Stimulated activated CD4-positive, alpha-beta T cell treated with anti-CD3 and anti-CD28 coated beads, Interleukin-2, amount 100 ng/mL, for 4 hours (primary cell): Measurements from ENCODE around the gene SRF.

Source experiments
- DNase-seq: peaks from one replicate; pipeline ENCODE4 v3.0.0-alpha.2; 2020; ENCODE audit warnings: low read depth

SRF gene

DNA sequence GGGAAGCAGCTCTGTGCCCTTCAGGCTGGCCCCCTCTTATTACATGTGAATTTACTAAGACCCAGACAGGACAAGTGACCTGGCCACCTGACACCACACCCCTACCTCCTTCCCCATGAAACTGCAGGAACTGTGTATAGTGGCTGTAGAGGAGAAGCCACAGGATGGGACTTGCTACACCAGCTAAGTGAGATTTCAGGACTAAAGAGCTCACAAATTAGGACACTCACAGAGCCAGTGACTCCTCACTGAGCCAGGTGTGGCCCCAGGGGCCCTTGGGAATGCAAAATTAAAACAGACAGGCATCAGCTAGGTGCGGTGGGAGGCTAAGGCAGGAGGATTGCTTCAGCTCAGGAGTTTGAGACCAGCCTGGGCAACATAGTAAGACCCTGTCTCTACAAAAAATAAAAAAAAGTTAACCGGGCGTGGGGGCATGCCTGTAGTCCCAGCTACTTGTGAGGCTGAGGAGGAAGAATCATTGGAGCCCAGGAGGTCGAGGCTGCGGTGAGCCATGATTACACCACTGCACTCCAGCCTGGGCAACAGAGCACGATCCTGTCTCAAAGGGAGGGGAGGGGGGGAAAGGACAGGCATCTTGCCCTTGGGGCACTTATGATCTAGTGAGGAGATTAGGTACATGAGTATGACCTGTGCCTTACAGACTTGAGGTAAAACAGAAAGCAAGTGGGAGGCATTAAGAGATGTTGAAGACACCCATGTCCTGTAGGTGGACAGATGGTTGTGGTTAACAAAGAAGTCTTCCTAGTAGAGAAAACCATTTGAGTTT is 23.2 kb upstream of the SRF start:
- no peak for DNase-seq

DNA sequence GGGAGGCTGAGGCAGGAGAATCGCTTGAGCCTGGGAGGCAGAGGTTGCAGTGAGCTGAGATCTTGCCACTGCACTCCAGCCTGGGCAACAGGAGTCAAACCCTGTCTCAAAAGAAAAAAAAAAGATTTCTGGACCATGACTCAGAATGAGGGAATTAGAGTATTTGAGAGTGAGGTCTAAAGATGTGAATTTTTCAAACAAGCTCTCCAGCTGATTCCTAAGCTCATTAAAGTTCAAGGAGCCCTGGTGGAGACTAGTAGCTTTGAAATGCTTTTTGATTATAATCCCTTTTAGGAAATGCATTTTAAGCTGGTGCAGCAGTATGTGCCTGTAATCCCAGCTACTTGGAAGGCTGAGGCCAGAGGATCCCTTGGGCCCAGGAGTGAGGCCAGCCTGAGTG is 21.8 kb upstream of the SRF start:
- no peak for DNase-seq

DNA sequence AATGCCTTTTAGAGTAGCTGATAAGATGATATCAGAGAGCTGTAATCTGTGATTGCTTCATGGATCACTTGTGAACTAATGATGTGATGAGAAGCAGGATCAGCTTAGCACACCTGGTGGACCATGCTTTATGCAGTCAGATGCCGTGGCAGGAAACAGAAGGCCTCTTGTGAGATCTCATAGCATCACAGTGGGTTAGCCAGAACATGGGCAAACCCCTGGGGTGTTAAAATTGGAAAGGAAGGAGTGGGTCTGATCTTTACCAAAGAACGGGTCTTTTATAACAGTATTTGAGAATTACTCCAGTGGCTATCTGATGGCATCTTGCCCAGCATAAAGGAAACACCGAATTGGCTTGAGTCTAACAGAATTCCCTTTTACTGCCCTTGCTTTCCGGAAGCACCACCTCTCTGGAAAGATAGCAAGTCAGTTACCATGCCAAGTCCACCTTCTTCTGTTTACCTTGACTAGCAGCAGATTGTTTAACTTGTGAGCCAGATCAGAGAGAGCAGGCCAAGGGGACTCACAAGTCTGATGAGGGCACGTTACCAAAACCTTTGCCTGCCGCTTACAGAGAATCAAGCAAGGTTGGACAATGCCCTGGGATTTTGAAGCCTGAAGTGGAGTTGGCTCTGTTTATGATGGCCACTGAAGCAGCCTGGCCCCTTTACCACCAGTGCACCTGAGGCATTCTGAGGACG is 20.9 kb upstream of the SRF start:
- no peak for DNase-seq

DNA sequence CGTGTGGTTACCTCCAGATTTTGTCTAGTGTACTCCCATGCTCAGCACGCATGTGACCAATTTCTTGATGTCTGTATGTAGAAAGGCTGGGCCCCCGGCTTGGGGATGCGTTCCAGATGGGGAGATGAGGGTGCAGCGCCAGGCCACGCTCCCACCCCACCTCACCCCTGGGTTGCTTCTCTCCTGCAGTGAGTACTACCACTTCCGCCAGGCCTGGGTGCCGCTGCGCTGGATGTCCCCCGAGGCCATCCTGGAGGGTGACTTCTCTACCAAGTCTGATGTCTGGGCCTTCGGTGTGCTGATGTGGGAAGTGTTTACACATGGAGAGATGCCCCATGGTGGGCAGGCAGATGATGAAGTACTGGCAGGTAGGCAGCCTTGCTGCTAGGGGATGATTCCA is 11.5 kb upstream of the SRF start:
- no peak for DNase-seq

DNA sequence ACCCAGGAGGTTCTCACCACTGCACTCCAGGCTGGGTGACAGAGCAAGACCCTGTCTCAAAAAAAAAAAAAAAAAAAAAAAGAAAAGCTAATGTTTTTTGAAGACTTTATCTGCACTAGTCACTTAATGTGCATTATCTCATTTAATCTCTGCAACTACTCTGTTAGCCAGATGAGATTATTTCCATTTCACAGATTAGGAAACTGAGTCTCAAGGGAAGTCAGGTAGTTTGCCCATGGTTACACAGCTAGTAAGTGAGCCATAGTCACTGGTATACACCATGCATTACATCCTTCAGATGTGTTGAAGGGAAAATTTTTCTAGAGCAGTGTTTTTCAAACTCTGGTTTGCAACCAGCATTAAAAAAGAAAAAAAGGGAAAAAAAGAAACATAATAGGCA is 7.2 kb upstream of the SRF start:
- DNase-seq = no peak

DNA sequence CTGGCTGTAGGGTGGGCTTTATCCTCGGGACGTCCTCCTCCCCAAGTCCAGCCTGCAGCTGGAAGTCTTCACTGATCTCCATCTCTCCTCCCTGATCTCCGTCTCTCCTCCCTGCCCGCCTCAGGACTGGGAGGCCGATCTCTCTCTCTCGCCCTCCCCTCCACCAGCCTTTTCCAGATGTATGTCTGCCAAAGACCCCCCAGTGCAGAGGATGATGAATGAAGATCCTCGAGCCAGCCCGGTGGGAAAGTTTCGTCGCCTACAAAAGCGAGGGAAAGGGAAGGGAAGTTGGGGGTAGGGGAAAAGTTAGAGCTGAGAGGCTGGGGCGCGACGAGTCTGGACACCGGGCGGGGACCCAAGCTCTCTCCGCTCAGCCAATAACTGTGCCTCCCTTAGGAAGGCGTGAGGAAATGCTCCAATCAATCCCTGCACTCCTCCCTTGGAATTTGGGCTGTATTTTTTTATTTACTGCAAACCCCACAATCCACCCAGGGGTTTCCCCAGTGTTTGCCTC is 595 bp upstream of the SRF start:
- DNase-seq = no peak

DNA sequence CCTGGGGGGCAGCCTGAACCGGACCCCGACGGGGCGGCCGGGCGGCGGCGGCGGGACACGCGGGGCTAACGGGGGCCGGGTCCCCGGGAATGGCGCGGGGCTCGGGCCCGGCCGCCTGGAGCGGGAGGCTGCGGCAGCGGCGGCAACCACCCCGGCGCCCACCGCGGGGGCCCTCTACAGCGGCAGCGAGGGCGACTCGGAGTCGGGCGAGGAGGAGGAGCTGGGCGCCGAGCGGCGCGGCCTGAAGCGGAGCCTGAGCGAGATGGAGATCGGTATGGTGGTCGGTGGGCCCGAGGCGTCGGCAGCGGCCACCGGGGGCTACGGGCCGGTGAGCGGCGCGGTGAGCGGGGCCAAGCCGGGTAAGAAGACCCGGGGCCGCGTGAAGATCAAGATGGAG is 636 bp downstream of the SRF start:
- DNase-seq = no peak

DNA sequence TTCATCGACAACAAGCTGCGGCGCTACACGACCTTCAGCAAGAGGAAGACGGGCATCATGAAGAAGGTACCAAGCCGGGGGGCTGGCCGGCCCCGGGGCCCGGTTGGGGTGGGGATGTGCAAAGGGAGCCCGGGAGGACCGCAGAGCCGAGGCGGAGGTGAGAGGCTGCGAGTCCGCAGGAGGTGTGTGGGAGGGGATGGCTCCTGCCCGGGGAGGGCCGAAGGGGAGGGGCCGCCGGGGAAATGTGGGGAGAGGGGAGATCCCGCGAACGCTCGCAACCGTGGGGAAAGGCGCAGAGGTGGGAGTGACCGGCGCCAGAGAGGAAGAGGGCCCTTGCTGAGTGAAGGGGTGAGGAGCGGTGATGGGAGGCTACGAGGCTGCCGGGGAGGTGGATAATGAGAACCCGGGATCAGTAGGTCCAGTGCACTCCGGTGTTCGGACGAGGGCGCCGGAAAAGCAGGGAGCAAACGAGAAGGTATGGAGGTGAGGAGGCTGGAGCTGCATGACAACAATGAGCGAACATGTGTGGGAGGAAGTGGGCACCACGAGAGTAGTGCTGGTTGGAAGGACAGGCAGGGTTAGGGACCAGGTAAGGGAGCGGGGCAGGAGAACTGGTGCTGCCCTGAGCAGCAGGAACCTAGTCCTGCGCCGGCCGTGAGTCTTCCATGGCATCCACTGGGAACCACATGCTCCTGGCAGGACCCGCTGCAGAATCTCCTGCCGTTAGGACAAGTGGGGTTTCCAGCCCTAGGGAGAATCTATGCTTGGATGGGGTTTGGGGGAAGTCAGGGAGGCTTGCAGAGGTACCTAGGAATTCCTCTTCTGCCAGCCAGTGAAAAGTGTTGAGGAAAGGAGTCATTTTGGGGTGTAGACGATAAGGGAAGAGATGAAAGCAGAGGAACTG is 1.3 kb downstream of the SRF start:
- no peak for DNase-seq

DNA sequence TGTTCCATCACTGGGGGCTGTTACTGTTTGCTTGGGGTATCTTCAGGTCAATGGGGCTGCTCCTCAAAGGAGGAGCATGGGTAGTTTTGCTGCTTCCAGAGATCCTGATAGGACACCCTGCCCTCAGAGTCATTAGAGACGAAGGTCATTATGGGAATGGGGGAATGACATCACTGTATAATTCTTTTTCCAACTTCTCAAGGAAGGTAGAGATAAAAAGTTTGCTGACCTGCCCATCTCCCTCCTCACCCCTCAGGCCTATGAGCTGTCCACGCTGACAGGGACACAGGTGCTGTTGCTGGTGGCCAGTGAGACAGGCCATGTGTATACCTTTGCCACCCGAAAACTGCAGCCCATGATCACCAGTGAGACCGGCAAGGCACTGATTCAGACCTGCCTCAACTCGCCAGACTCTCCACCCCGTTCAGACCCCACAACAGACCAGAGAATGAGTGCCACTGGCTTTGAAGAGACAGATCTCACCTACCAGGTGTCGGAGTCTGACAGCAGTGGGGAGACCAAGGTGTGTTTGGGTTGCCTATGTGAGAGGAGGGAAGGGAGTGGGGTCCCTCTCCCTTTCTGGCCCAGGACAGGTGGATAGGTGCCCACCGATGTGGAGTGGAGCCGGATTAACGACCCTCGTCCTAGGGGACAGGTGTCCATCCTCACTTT is 2.7 kb downstream of the SRF start:
- no peak for DNase-seq

DNA sequence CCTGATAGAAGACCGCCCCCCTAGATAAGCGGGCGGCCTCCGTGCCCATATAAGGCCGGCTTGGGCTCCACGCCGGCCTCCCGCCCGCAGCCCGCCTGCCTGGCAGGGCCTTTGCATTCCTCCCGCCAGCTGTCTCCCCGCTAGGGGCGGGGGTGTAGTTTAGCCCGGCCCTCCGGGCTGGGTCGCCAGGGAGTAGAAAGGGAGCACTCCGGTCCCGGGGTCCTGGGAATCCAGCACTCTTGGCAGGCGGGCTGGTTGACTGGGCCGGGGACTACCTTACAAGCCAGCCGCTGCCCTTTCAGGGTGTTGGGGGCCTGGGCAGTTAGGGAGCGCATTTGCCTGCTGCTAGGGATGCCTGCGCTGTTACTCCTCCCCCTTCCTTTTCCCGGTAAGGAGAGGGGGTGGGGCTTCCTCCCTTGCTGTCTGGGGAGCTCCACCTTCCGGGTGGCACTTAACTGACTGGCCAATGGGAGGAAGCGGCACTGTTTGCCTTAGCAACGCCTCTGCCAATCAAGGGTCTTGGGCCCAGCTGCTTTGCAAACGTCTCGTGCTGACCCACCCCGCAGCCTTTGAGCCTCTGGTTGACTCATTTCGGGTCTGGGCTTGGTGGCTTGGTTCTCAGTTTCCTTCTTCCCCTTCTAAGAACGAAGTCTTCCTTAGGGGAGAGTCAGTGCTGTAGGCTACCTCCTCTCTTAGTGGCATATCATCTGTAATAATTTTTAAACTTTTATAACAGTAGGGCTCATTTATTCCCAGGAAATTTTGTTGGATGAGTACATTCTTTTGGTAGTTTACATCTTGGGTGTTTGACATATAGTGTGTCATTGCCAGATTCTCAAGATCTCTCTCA is 3.4 kb downstream of the SRF start:
- peak; percentile 93 for DNase-seq

DNA sequence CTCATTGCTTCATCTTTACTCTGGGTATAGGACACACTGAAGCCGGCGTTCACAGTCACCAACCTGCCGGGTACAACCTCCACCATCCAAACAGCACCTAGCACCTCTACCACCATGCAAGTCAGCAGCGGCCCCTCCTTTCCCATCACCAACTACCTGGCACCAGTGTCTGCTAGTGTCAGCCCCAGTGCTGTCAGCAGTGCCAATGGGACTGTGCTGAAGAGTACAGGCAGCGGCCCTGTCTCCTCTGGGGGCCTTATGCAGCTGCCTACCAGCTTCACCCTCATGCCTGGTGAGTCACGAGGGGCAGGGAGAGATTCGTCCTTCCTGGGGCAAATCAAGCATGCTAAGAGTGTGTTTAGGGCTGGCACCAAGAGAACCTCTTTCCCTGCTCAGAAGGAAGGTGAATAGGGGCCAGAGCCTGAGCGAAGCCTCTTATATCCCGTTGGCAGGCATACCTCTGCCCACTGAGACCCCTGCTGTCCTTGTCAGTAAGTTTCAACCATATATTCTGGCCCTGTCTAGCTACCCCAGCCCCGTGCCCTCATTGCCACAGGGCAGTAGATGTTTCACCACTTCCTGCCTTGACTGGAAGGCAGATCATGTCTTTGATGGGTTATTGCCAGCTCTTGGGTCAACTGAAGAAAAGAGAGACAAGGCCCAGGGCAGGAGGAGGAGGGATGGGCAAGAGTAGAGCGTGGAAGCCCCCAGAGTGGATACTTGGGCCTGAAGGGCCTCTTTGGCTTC is 4.8 kb downstream of the SRF start:
- DNase-seq = no peak

DNA sequence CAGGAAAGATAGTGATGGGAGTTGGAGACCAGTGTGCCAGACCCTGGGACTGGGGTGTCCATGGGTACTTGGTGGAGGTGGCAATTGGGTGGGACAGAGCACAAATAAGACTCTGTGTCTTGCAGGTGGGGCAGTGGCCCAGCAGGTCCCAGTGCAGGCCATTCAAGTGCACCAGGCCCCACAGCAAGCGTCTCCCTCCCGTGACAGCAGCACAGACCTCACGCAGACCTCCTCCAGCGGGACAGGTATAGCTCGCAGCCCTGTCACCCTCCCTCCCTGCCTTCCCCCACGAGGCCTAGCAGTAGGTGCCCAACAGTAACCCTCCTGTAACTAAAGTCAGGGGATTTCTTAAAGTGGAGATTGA is 5.3 kb downstream of the SRF start:
- DNase-seq = no peak

DNA sequence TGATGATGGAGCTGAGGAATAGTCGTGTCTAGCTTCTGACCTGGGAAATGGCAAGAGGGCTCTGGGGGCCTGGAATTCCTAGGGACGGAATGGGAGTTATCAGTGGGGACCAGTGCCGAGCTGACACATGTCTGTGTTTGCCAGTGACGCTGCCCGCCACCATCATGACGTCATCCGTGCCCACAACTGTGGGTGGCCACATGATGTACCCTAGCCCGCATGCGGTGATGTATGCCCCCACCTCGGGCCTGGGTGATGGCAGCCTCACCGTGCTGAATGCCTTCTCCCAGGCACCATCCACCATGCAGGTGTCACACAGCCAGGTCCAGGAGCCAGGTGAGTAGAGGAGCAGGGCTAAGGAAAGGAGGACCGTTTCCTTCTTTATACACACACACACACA is 7.1 kb downstream of the SRF start:
- no peak for DNase-seq

DNA sequence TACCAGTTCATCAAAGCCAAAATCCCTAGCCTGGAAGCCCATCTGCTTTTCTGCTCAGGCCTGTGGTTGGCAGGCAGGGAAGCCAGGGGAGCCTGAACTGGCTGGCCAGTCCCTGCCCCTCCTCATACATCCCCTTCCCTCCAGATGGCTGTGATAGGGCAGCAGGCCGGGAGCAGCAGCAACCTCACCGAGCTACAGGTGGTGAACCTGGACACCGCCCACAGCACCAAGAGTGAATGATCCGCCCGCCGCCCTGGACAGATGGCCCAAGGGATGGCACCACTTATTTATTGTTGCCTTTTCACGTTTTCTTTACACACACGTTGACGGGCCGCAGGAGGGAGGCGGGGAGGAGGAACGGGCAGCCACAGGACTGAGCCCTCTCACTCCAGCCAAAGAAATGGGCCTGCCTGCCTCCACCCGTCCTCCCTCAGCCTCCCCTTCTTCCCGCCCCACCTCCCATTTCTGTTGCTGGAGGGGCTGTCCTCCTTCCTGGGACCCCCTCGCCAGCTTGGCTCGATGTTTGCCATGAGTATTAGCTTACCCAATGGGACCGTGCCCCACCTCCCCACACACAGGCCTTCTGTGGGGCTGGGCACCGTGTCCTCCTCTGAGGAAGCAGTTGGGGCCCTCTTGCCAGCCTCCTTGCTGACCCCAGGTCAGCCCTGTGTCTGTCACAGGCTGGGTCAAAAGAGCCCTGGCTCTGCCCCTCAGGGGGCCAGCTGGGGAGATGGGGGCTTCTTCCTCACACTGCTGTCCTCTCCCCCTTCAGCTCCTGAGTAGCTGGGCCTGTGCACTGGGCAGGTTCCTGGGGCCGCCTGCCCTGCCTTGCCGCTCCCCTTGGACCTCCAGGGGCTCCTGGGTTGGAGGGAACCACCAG is 8.1 kb downstream of the SRF start:
- no peak for DNase-seq

DNA sequence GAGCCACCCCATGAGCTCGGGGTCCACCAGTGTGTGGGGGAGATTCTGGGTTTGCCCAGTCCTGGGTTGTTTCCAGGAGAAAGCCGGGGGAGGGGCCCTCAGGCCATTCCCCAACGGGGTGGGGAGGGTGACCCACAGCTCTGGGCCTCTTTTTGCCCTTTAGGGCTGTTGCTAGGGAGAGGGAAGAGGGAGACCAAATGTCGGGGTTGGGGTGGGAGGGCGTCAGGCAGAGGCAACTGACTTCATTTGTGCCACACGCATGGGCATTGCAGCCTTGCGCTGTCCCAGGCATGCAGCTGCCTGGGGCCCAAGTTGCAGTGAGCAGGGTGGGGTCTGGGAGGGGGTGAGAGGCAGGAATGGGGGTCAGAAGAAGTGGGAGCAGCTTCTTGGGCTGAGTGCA is 9.0 kb downstream of the SRF start:
- no peak for DNase-seq

DNA sequence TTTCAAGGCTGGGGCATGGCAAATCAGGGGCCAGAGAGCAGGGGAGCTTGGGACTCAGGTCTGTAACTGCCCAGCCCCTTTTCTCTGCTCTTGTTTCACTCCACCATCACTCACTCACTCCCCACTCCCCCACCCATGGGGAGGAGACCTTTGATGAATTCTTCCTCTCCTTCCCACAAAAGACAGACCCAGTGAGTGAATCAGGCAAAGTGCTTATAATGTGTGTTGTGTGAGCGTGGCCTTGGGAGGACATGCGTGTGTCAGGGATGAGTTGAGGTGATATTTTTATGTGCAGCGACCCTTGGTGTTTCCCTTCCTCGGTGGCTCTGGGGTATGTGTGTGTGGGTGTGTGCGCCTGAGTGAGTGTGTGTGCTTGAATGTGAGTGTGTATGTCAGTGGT is 9.9 kb downstream of the SRF start:
- no peak for DNase-seq

DNA sequence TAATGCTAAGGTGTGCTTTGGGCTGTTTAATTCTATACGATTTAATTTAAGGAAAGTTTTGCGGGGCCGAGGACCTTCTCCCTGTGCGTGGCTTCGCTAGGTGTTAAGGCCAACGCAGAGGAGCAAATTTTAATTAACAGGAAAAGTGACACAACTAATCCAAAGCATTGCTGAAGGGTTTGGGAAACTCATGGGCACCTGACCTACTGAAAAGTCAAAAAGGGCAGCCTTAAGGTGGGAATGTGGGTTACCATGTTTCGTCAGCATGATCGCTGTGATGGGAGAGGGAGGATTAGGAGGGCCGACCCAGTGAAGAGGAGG is 10.5 kb downstream of the SRF start:
- DNase-seq = no peak

DNA sequence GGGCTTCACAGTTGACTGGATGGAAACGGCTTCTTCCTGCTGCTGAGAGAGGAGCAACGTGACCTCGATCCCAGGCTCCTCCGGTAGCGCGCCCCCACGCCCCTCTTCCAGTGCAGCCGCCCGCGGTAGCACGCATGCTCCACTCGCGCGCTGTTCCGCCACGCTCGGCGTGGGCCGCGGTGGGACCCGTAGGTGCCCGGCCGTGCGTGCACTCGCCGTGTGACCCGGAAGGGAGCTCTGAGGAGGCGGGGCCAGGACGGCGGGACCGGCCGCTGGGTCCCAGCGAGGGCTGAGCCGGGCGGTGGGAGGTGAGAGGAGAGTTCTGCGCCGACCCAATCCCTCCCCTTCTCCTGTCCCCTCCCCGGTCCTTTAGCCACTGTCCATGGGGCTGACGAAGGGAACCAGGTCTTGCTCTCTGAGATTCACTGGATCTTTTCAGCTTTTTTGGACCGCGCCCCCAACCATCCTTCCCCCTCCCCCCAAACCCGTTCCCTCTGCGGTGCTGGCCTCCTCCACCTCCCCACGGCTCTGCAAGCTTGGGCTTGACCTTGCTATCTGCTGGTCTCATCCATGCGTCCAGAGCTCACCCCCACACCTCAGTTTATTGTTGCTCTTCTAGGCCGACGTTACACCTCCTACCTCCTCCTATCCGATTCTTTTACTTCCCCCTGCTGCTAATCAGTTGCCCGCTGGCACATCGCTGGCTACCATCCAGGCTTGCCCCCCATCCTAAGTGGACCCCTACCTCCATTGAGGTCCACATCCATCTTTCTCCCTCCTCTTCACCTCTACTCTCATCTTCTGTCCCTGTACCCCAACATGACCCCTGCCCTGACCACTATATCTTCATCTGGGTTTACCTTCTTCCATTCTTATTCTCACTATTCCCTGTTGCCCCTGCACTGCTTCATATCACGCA is 11.1 kb downstream of the SRF start, which contains the start of gene CUL9:
CUL9 (plus strand) TSS at position 255 of the 919 bp plus-strand sequence. CDS start 2,115 bp downstream, outside the sequence.
- DNase-seq = peak; percentile 64
